Measurements from ENCODE around the gene ARRDC4.

DNA sequence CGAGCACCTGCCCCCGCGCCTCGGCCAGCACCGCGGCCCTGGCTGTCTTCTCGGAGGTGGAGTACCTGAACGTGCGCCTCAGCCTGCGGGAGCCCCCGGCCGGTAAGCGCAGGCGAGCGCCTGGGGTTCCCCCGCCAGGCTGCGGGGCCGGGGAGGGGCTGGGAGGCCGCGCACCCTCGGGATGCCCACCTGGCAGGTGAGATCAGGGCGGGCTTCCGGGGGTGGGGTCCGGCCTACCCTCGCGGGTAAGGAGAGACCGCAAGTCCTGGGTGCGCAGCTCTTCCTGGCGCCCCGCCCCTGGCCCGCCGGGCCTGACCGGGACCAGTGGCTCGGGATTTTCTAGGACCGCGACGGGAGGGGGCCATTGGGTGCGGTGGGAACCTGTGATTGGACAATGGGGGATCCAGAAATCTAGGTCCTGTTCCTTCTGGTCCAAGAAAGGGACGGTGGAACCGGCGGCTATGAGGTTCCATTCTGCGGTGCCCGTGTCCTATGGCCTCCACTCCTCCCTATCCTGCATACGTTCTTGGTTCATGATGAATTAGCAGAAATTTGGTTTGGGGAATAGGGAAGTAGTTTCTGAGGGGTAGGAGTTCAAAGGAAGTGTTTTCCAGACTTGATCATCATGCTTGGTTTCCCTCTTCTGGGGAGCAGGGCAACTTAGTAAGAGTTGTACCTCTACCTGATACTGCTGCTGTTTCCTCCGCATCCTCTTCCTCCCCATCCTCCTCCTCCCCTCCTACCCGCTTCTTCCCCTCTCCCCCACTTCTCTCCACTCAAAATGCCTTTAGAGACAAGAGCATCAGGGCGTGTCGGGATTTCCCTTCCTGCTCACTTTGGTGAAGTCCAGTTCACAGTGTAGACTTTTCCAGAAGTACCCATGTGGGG, 808 bp downstream of the ARRDC4 start:
- TF ChIP-seq CTCF (IDR thresholded peaks at IDR 0.05; ENCODE audit: insufficient read depth, low read length, poor library complexity, severe bottlenecking) (no peak), EZH2phosphoT487 (conservative IDR thresholded peaks at IDR 0.05; ENCODE audit: low read length) (no peak)
